Measurements from ENCODE around the gene RSPH3.
"Not testable (repeated sequence)": the region's sequence is repeated elsewhere in the genome, so short reads cannot be mapped to it uniquely, and the experiment has no call there.

RSPH3 gene

DNA sequence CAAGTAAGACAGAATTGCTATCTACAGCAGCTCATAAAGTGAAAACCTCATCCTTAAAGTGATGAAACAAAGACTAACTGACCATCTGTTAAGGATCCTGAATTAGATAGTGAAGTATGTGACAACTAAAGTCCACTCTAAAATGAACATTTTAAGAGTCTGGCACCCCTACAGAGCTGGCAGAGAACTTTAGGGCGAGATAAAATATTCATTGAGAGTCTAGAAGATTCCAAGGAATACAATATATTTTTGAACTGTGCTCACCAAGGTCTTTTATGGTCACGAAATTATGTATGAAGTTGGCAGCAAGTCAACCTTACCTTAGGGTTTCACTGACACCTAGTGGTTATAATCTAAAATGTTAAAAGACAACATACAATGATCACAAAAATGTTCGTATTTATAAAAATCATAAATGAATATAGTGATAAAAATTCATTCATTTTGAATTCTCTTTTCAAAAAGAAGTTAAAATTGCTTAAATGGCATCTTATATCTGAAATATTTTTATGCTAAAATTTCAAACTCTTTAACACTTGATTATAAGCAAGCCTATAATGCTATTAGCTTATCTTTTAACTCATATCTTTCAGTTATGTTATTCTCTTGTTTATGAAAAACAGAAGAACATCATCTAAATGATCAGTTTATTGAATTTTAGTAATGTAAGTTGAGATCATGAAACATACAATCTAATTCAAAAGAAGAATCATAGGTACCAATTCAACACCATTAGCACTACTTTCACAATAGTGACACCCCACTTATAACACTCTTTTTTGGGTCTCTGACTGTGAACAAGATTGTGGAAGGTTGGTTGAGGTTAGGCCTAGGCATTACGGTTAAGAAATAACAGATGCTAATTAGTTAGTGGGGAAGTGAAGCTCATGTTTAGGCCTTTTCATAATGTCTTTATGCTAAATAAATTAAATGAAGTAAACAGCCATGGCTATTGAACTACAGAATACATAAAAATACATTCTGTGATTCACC lies 27.5 kb downstream of the RSPH3 start:
- peak; percentile 62 for DNase-seq (ENCODE audit: low spot score)

DNA sequence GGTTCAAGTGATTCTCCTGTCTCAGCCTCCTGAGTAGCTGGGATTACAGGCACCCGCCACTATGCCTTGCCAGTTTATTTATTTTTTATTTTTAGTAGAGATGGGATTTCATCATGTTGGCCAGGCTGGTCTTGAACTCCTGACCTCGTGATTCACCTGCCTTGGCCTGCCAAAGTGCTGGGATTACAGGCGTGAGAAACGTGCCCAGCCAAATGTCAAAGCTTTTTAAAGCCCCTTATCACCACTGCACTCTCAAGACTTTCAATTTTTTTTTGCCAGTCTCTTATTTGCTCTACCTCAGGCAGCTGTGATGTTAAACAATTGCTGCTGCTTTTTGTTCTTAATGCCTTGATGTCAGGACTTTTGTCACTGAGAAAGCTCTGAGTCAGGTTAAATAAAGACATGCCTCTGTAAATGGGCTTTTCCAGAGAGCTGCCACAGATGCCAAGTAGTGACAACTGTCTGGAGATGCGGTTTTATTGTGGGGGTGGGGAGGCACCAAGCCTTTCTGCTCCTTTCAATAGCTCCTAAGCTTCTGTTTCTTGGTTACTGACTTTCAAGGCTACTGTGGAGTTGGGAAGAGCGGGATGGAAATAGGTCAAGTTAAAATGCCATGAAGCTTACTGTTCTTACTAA lies 29.2 kb downstream of the RSPH3 start:
- DNase-seq (ENCODE audit: low spot score): no peak

DNA sequence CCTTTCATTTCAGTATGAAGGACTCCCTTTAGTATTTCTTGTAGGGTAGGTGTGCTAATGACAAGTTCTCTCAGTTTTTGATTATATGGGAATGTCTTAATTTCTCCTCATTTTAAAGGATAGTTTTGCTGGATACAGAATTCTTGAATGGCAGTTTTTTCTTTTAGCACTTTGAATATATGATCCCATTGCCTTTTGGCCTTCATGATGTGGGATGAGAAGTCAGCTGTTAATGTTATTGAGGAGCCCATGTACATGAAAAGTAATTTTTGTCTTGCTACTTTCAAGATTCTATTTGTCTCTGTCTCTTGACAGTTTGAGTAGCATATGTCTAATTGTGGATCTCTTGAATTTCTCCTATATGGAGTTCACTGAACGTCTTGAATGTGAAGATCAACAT lies 30.9 kb downstream of the RSPH3 start:
- DNase-seq (ENCODE audit: low spot score): no peak

DNA sequence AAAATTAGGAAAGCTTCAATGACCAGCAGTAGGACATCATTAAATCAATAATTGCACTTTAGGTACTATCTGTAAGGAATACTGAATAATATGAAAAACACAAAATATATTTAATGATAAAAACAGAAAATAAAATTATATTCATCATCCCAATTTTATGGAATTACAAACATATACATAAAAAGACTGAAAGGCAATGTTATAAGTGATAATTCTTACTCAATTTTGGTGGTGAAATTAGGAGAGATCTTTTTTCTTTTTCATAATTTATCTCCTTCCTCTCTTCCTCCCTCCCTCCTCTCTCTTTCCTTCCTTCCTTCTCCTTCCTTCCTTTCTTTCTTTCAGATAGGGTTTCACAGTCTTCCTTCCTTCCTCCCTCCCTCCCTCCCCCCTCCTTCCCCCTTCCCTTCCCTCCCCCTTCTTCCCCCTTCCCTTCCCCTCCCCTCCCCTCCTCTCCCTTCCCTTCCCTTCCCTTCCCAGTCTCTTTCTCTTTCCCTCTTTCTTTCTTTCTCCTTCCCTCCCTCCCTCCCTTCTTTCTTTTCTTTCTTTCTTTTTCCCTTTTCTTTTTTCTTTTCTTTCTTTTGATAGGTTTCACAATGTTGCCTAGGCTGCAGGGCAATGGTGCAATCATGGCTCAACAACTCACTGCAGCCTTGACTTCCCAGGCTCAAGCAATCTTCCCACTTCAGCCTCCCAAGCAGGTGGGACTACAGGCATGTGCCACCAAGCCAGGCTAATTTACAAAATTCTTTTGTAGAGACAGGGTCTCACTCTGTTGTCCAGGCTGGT lies 36.8 kb downstream of the RSPH3 start:
- DNase-seq (ENCODE audit: low spot score): no peak

DNA sequence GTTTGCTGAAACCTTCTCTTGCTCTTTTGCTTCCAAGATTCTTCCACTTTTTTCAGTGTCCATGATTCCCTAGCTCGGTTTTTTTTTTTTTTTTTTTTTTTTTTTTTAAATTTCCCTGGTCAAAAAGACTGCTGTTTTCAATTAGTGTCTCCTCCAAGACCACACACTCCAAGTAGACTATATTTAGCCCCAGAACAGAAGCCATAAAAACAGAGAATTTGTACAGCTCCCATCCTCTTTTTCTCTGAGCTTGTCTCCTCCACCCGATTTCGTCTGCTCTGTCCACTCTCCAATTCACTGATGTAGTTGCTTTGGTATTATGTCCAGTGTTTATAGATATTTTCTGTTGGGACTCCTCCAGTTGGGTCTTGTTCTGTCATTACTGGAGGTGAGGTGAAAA lies 37.6 kb downstream of the RSPH3 start:
- no peak for DNase-seq (ENCODE audit: low spot score)

DNA sequence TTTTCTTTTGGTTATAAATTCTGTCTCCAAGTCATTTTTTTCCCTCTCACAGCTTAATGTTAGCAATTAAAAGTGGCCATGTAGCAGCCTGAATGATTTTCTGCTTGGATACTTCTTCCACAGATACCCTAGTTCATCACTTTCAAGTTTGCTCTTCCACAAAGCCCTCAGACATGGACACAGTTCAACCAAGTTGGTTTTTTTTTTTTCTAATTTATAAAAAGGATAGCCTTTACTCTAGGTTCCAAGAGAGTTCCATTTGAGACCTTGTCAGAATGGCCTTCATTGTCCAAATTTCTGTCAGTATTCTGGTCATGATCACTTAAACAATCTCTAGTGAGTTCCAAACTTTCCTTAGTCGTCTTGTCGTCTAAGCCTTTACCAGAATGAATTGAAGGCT lies 40.0 kb downstream of the RSPH3 start:
- no peak for DNase-seq (ENCODE audit: low spot score)

DNA sequence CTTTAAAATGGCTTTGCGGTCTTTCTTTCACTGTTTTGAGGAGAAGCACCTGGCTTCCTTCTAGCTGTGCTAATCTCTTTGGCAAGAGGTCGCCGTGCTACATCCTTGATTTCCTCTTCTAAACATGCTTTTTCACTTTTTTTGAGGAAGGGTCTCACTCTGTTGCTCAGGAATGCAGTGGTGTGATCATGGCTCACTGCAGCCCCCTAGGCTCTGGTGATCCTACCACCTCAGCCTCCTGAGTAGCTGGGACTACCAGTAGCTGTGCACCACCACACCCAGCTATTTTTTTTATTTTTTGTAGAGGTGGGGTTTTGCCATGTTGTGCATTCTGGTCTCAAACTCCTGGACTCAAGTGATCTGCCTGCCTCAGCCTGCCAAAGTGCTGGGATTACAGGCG lies 40.5 kb downstream of the RSPH3 start:
- no peak for DNase-seq (ENCODE audit: low spot score)

DNA sequence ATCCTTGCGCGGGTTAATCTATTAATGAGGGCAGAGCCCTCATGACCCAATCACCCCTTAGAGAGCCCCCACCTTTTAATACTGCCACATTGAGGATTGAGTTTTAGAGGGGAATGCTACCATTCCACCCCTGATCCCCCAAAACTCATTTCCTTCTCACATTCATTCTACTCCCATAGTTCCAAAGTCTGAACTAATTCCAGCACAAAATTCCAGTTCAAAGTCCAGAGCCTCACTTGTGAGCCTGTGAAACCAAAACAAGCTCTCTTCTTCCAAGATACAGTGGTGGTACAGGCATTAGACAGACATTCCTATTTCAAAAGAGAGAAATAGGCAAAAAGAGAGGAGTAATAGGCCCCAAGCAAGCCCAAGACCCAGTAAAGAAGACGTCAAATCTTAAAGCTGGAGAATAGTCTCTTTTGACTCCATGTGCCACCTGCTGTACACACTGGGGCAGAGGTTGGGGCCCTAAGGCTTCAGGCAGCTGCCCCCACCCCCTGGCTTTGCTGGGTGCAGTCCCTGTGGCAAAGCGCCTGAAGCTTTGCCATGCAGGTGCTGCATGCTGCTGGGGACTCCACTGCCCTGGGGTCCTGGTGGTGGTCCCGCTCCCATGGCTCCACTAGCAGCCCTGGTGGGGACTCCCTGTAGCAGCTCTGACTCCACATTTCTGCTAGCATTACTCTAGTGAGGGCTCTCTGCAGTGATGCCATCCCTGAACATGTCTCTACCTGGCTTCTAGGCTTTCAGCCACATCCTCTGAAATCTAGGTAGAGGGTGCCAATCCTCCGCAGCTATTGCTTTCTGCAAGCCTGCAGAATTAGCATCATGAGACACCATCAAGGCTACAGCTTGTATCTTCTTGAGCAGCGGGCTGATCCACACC lies 41.3 kb downstream of the RSPH3 start:
- no peak for DNase-seq (ENCODE audit: low spot score)

DNA sequence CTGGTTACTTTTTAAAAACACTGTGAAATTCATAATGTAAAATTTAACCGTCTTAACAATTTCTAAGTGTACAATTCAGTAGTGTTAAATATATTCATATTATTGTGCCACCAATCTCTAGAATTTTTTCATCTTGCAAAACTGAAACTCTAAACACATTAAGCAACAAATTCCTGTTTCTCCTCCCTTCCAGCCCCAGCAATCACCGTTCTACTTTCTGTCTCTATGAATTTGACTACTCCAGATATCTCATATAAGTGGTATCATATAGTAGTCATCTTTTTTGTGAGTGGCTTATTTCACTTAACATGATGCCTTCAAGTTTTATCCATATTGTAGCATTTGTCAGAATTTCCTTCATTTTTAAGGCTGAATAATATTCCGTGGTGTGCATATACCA lies 44.7 kb downstream of the RSPH3 start:
- no peak for DNase-seq (ENCODE audit: low spot score)

DNA sequence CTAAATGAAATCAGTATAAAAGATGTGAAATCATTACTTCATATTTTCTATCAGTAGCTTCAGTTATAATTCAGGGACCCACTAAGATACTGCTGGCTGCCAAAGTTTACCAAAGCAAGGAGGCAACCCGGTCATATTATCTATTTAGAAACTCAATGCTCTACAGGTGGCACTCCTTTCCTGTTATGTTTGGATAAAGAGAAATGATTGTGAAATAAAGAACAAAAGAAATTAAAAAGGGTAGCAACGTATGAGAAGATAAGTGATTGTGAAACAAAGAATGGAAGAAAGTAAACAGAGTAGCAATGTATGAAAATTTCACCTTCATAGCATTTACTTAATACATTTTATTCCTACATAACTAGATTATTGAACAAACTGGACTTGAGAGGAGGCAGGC lies 45.2 kb downstream of the RSPH3 start:
- no peak for DNase-seq (ENCODE audit: low spot score)

DNA sequence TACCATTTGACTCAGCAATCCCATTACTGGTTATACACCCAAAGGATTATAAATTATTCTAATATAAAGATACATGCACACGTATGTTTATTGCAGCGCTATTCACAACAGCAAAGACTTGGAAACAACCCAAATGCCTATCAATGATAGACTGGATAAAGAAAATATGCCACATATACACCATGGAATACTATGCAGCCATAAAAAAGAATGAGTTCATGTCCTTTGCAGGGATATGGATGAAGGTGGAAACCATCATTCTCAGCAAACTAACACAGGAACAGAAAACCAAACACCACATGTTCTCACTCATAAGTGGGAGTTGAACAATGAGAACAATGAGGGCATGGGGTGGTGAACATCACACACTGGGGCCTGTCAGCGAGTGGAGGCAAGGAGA lies 48.0 kb downstream of the RSPH3 start:
- not testable (repeated sequence) for DNase-seq (ENCODE audit: low spot score)

DNA sequence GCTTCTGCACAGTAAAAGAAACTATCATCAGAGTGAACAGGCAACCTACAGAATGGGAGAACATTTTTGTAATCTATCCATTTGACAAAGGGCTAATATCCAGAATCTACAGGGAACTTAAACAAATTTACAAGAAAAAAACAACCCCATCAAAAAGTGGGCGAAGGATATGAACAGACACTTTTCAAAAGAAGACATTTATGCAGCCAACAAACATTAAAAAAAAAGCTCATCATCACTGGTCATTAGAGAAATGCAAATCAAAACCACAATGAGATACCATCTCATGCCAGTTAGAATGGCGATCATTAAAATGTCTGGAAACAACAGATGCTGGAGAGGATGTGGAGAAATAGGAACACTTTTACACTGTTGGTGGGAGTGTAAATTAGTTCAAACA lies 48.4 kb downstream of the RSPH3 start:
- not testable (repeated sequence) for DNase-seq (ENCODE audit: low spot score)

DNA sequence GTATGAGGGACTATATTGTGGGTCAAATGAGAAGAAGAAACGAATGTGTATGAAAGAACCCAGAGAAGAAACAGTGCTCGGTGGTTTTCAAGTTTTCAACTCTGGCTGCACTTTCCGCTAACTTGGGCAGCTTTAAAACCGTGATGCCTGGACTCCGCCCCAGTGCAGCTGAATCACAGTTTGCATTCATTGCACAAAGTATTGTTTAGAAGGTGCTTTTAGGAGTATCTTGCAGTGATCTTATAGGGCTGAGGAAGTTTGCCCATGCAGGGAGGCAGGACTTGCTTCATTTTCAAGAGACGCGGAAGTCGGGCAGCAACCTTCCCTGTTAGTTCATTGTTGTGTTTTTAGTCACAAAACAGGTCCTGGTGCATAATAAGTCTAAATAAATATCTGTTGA lies 52.7 kb downstream of the RSPH3 start:
- DNase-seq (ENCODE audit: low spot score): no peak

DNA sequence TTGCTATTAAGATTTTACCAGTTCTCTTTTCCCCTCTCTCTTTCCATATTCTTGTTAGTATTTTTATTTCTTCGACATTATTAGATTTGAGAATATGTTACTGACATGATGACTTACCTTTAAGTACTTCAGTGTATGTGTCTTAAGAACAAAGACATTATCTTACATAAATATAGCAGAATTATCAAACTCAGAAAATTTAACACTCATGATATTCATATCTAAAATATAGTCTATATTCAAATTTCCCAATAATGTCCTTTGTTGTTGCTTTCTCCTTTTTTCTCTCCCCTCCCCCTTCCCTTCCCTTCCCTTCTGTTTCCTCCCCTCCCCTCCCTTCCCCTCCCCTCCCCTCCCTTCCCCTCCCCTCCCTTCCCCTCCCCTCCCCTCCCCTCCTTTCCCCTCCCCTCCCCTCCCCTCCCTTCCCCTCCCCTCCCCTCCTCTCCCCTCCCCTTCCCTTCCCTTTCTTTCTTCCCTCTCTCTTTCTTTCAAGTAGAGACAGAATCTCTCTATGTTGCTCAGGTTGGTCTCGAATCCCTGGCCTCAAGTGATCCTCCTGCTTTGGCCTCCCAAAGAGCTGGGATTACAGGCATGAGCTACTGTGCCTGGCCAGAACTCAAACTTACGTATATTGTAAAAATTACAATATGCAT lies 56.5 kb downstream of the RSPH3 start:
- no peak for DNase-seq (ENCODE audit: low spot score)

DNA sequence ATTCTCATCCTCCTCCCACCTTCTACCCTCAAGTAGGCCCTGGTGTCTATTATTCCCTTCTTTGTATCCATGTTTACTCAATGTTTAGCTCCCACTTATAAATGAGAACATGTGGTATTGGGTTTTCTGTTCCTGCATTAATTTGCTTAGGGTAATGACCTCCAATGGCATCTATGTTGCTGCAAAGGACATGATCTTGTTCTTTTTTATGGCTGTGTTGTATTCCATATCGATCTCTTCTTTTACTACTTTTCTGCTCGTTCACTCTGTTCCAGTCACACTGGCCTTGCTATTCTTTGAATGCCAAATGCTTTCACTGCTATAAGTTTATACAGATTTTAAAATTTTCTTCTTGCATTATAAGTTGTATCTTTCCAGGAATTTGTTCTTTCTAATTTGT lies 57.7 kb downstream of the RSPH3 start:
- no peak for DNase-seq (ENCODE audit: low spot score)

DNA sequence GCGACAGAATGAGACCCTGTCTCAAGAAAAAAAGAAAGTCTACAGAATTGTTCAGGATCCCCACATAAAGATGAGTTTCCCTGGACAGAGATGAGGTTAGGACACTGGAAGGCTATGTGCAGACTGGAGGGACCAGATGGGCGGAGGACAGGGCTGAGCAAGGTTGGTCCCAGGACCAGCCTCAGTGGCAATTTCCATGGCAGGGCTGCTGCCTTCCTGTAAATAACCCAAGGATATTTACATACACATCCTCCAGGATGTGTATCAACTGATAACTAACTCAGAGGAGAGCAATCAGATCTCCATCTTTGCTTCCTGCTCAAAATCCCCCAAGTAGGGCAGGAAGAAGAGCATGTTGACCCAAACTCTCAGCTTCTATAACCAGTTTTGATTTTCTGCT lies 58.8 kb downstream of the RSPH3 start:
- no peak for DNase-seq (ENCODE audit: low spot score)

DNA sequence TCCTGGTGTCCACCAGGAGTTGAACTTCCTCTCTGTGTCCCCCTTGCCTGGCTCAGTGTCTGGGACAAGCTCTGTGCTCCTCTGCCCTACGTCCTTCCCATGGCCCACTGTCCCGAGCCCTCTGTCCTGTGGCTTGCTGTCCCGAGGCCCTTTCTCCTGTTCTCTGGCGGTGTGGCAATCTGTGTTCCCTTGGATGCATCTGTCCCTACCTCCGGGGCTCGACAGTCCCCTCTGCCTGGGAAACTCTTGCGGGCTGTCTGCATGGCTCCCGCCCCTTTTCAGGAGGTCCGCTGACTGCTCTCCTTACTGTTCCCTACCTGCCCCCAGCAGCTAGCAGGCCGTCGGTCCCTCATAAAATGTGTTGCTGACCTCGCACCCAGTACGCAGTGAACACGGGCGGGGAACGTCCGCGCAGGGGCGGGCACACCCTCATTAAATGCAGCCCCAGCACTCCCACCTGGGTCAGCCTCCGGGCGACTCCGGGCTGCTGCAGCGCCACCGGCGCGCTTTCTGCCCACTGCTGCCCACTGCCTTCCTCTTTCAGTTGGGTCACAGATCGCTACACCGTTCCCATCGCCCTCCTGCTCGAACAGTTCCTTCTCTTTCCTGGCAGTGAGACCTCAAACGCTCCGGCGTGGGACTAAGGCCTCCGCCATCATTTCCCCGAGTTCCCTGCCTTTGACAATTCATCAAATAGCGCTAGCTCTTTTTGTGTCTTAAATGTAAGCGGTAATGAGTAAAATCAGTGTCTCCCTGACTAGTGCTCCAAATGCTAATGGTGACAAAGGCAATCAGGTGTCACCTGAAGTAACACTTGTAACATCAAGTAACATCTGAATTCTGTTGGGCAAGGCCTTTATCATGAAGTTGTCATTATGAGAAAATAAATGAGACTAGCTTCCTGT lies 60.5 kb downstream of the RSPH3 start:
- DNase-seq (ENCODE audit: low spot score): no peak

DNA sequence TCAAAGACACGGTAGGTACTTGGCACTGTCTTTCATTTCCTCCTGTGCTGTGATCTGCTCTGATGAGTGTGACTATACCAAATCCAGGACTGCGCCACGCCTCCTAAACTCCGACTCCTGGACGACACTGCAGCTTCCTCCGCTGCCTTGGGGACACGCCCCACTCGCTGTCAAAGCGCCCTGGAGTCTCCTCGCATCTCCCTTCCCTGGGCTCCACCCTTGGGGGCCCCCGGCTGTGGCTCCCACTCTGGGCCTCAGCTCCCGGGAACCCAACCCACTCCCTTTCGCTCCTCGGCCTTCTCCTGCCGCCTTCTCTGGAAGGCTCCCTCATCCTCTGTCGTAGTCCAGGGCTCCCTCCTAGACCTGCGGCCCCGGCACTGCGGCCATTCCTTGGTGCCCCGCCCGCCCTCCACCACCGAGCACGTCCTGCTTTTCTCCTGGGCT lies 61.2 kb downstream of the RSPH3 start:
- DNase-seq (ENCODE audit: low spot score): peak; percentile 27

DNA sequence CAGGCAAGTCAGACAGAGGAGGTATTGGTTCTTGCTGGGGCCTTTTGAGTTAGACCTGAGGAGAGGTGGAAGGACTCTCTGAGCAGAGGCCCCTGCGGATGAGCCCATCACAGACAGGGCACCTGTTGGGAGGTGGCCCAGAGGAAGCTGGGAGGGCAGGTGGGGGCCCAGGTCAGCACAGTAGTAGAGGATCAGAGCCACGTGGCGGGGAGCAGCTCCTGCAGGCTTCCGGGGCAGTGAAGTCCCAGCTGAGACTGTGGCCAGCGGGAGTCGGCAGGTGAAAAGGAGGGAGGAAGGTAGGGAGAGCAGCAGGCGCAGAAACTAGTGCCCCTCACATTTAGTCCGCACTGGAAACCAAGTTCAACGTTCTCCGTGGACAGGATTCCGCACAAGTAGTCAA lies 61.8 kb downstream of the RSPH3 start:
- DNase-seq (ENCODE audit: low spot score): no peak

DNA sequence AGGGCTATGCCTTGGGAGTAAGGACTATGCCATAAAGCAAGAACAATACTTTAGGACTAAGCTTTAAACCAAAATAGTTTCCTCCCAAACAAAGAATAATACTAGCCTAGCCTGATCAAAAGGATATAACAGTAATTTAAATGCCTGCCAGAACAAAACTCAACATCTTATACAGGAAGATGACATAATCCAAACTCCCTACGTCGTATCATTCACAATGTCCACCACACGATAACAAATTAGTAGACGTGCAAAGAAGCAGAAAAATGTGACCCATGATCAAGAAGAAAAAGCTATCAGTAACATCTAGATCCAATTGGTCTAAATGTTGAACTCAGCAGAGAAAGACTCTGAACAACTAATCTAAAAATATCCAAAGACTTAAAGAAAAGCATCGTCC lies 65.8 kb downstream of the RSPH3 start:
- no peak for DNase-seq (ENCODE audit: low spot score)

Measured in LoVo (cell line).